Epithelial cell of esophagus (primary cell): Measurements from ENCODE around the gene KCNC2.
A peak's percentile ranks its signal among the peaks of the same experiment; 100 is the strongest.
"Not testable (repeated sequence)": the region's sequence is repeated elsewhere in the genome, so short reads cannot be mapped to it uniquely, and the experiment has no call there.

Source experiments
- DNase-seq: peaks from one replicate; pipeline ENCODE4 v3.0.0; 2010; ENCODE audit warnings: low read depth
- H3K4me3 ChIP-seq: 2 replicates; pipeline ENCODE4 v1.5.1; 2011; ENCODE audit warnings: mild to moderate bottlenecking, low read length, control low read depth
- CTCF ChIP-seq: IDR thresholded peaks from 2 replicates; pipeline ENCODE4 v1.5.1; 2011; ENCODE audit warnings: low read depth, mild to moderate bottlenecking, low read length, control low read depth, inconsistent platforms; ENCODE audit not compliant: insufficient read depth; ENCODE audit errors: missing control alignments

The KCNC2 gene

DNA sequence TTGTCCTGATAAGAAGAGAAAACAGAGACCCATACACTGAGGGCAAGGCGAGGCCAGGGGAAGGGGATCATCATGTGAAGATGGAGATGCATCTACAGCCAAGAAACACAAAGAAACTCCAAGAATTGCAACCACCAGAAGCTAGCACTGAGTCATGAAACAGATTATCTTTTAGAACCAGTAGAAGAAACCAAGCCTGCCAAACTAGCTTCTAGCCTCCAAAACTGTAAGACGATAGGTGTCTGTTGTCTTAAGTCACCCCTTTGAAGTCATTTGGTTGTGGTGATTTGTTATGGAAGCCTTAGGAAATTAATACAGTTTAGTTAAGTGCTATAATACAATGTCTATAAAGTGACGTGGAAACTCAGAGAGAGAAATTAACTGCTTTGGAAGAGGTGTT is 15.4 kb downstream of the KCNC2 start:
- no peak overlapping the region for H3K4me3 ChIP-seq
- TF ChIP-seq CTCF = no peak
- peak; percentile 59 for DNase-seq

DNA sequence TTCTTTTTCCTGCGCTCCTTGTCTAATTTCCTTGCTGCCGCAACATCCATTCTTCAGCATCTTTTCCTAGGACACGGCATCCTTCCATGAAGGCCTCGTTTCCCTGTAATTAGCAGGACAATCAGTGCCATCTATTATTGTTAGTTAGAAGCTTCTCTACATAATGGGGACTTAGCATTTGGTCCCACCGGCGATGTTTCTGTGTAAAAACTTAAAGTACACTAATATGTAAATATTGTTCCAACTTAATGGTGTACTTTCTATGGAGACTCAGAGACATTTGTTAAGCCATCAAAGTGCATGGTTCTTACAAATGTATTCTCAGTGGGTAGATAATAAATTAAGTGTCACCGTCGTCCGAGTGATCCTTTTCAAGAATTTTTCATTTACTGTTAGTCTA is 17.4 kb downstream of the KCNC2 start:
- no peak for TF ChIP-seq CTCF
- no peak for DNase-seq

DNA sequence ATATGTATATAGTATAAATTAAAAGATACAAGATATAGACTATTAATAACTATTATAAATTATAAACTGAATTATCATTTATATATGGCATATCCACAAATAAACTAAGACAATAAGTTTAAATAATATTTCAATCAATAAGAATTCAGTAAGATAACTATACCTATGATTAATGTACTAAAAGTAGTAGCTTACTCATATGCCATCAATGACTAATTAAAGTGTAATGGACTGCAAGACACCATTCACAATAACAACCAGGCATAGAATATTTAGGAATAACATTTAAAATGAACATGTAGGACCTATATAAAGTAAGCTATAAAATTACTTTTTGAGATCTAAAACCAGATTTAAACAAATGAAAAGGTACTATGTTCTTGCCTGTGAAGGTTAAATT is 18.8 kb downstream of the KCNC2 start:
- no peak for TF ChIP-seq CTCF
- peak; percentile 54 for DNase-seq
- no peak overlapping the region for H3K4me3 ChIP-seq

More for the DNA sequence above, 17.4 kb downstream of the KCNC2 start:
- no peak overlapping the region for H3K4me3 ChIP-seq

DNA sequence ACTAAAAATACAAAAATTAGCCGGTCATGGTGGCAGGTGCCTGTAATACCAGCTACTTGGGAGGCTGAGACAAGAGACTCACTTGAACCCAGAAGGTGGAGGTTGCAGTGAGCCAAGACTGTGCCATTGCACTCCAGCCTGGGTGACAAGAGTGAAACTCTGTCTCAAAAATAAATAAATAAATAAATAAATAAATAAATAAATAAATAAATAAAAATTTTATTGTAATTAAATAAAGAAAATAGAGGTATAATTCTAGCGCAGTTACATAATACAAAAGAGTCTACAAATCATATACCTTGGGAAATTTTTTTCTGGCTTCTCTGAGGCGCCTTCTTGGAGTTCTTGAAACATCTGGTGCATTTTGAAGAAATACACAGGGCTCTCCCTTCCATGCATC is 23.8 kb downstream of the KCNC2 start:
- DNase-seq, H3K4me3 ChIP-seq: not testable (repeated sequence)

- H3K4me3 ChIP-seq = no peak overlapping the region
- TF ChIP-seq CTCF = no peak
- no peak for DNase-seq
Observed at GRCh38 chr12:75184516-75184915, 25.1 kb downstream of the KCNC2 start.

GRCh38 chr12:75183967-75184366 is 25.7 kb downstream of the KCNC2 start:
- DNase-seq = no peak
- TF ChIP-seq CTCF = no peak
- H3K4me3 ChIP-seq = no peak overlapping the region

DNA sequence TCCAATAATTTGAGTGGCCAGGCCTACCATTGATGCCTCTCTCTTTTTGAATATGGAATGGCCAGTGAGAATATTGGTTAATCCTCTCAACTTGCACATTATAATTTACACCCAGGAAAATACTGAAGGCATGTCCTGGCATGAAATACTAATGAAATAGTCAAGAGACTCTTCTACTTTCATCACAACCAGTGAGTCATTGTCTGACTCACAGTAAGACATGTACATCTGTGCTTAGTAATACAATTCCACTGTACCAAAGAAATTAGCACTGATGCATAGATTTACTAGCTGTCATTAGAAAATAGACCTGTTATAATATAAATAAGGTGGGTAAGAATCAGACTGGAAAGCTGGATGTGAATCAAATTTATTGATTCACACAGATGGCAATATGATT is 31.6 kb downstream of the KCNC2 start:
- peak; percentile 98 for DNase-seq
- H3K4me3 ChIP-seq = no peak overlapping the region
- no peak for TF ChIP-seq CTCF

- DNase-seq = no peak
- no peak overlapping the region for H3K4me3 ChIP-seq
- TF ChIP-seq CTCF = no peak
Observed at GRCh38 chr12:75172611-75173010, 37.0 kb downstream of the KCNC2 start.
